Measurements from ENCODE around the gene DNASE1L2. TPM values are rescaled to one million over a fixed set of nuclear protein-coding genes. Genes with fewer than 3 reads are reported as not detected.

Gene DNASE1L2
- total RNA-seq, 2 experiments from 2014 or later: 6.6 to 9.8 TPM

GRCh38 chr16:2284797-2285576 is 48.7 kb downstream of the DNASE1L2 start:
- no peak for DNase-seq (ENCODE audit: low spot score)
- intact Hi-C loops (cut with micrococcal nuclease; ENCODE audit: unreplicated experiment): no loop called here
- H3K27ac ChIP-seq (ENCODE audit: low read depth, low read length, poor library complexity, severe bottlenecking): no peak overlapping the region
- H3K4me2 ChIP-seq (ENCODE audit: low read length): no peak overlapping the region
- no peak for TF ChIP-seq CTCF (conservative IDR thresholded peaks at IDR 0.05; ENCODE audit: low read length)
- no peak for TF ChIP-seq EZH2phosphoT487 (IDR thresholded peaks at IDR 0.05; ENCODE audit: borderline replicate concordance, low read depth, low read length)
- no peak overlapping the region for H2AFZ ChIP-seq (ENCODE audit: low read length)
- H3K79me2 ChIP-seq (ENCODE audit: insufficient read depth, low read depth, low read length): no peaks in the 10 kb centered on the region
- H4K20me1 ChIP-seq (ENCODE audit: insufficient read depth, low read length): no peaks in the 10 kb centered on the region; the same call in 1 of the 2 replicates
- no peaks in the 10 kb centered on the region for H3K4me1 ChIP-seq (ENCODE audit: insufficient read depth, low read length, poor library complexity, severe bottlenecking)
- no TSS peak for BruUV-seq (replicated peaks)
- POLR2A ChIA-PET: no interaction called here
- CTCF ChIA-PET (ENCODE audit: unreplicated experiment): no interaction called here
- no peaks in the 10 kb centered on the region for H3K9me3 ChIP-seq (ENCODE audit: low read length)
- H3K9me2 ChIP-seq (ENCODE audit: insufficient read depth, low read length): no peaks in the 10 kb centered on the region
- H3K36me3 ChIP-seq (ENCODE audit: insufficient read depth, low read length): no peaks in the 10 kb centered on the region
- H3K4me3 ChIP-seq (ENCODE audit: low read depth, low read length, poor library complexity, severe bottlenecking): no peak overlapping the region

GRCh38 chr16:2285731-2286191 is 49.5 kb downstream of the DNASE1L2 start:
- POLR2A ChIA-PET: no interaction called here
- Histone ChIP-seq H2AFZ (ENCODE audit: low read length) (no peak overlapping the region), H3K79me2 (ENCODE audit: insufficient read depth, low read depth, low read length) (no peaks in the 10 kb centered on the region), H3K9me3 (ENCODE audit: low read length) (no peaks in the 10 kb centered on the region), H3K4me3 (ENCODE audit: low read depth, low read length, poor library complexity, severe bottlenecking) (no peak overlapping the region), H3K36me3 (ENCODE audit: insufficient read depth, low read length) (no peaks in the 10 kb centered on the region), H3K4me2 (ENCODE audit: low read length) (no peak overlapping the region), H4K20me1 (ENCODE audit: insufficient read depth, low read length) (no peaks in the 10 kb centered on the region; the same call in 1 of the 2 replicates), H3K9me2 (ENCODE audit: insufficient read depth, low read length) (no peaks in the 10 kb centered on the region), H3K27ac (ENCODE audit: low read depth, low read length, poor library complexity, severe bottlenecking) (no peak overlapping the region), H3K4me1 (ENCODE audit: insufficient read depth, low read length, poor library complexity, severe bottlenecking) (no peaks in the 10 kb centered on the region)
- TF ChIP-seq EZH2phosphoT487 (IDR thresholded peaks at IDR 0.05; ENCODE audit: borderline replicate concordance, low read depth, low read length): no peak
- no peak for TF ChIP-seq CTCF (conservative IDR thresholded peaks at IDR 0.05; ENCODE audit: low read length)
- CTCF ChIA-PET (ENCODE audit: unreplicated experiment): no interaction called here
- no peak for DNase-seq (ENCODE audit: low spot score)
- intact Hi-C loops (cut with micrococcal nuclease; ENCODE audit: unreplicated experiment): no loop called here
- BruUV-seq (replicated peaks): no TSS peak

GRCh38 chr16:2286550-2286949 is 50.3 kb downstream of the DNASE1L2 start:
- DNase-seq (ENCODE audit: low spot score): no peak
- H3K27ac ChIP-seq (ENCODE audit: low read depth, low read length, poor library complexity, severe bottlenecking): no peak overlapping the region
- no peak overlapping the region for H3K4me3 ChIP-seq (ENCODE audit: low read depth, low read length, poor library complexity, severe bottlenecking)
- H3K9me2 ChIP-seq (ENCODE audit: insufficient read depth, low read length): no peaks in the 10 kb centered on the region
- POLR2A ChIA-PET: no interaction called here
- H3K9me3 ChIP-seq (ENCODE audit: low read length): no peaks in the 10 kb centered on the region
- CTCF ChIA-PET (ENCODE audit: unreplicated experiment): no interaction called here
- intact Hi-C loops (cut with micrococcal nuclease; ENCODE audit: unreplicated experiment): no loop called here
- TF ChIP-seq CTCF (conservative IDR thresholded peaks at IDR 0.05; ENCODE audit: low read length): no peak
- no peak for TF ChIP-seq EZH2phosphoT487 (IDR thresholded peaks at IDR 0.05; ENCODE audit: borderline replicate concordance, low read depth, low read length)
- no peak overlapping the region for H3K4me2 ChIP-seq (ENCODE audit: low read length)
- H3K4me1 ChIP-seq (ENCODE audit: insufficient read depth, low read length, poor library complexity, severe bottlenecking): no peaks in the 10 kb centered on the region
- H4K20me1 ChIP-seq (ENCODE audit: insufficient read depth, low read length): no peaks in the 10 kb centered on the region; the same call in 1 of the 2 replicates
- H2AFZ ChIP-seq (ENCODE audit: low read length): no peak overlapping the region
- no peaks in the 10 kb centered on the region for H3K79me2 ChIP-seq (ENCODE audit: insufficient read depth, low read depth, low read length)
- H3K36me3 ChIP-seq (ENCODE audit: insufficient read depth, low read length): no peaks in the 10 kb centered on the region
- BruUV-seq (replicated peaks): no TSS peak

Measured in OCI-LY7 (cell line).